H1 (cell line): ENCODE results near the gene FKBP2. TPM values are rescaled to one million over a fixed set of nuclear protein-coding genes. Genes with fewer than 3 reads are reported as not detected.

Experiments
- CTCF ChIA-PET: fragments of 300-600 bp; sonication (Branson Sonifier 250); formaldehyde crosslinking; loops from one replicate; lab custom pipeline; 2021; ENCODE audit not compliant: partially characterized antibody; lab: Charles Lee
- POLR2A ChIA-PET: fragments of 300-600 bp; sonication (Branson Sonifier 250); formaldehyde crosslinking; loops from one replicate; lab custom pipeline; 2021; ENCODE audit warnings: inconsistent platforms; ENCODE audit not compliant: partially characterized antibody; lab: Charles Lee
- DNase-seq, 2 experiments: peaks; one replicate each; pipeline versions ENCODE4 v3.0.0 to v3.0.0-alpha.2; 2010 to 2022; ENCODE audit warnings: low spot score in 2 of 2, low read depth in 1 of 2, mixed read lengths in 1 of 2
- FAIRE-seq: peaks from 2 replicates; lab custom pipeline; 2011; peaks lifted over from hg19 to GRCh38; lab: Jason Lieb, UNC
- H2AFZ ChIP-seq: 2 replicates; pipeline ENCODE4 v1.8.1; 2012; ENCODE audit warnings: low read length, inconsistent platforms
- H2AK5ac ChIP-seq: 2 replicates; pipeline ENCODE4 v1.6.1; 2013; ENCODE audit warnings: low read depth, low read length
- H2BK120ac ChIP-seq: replicated peaks from 2 replicates; pipeline ENCODE3; 2013; ENCODE audit warnings: low read depth, low read length, inconsistent platforms
- H2BK12ac ChIP-seq: 2 replicates; pipeline ENCODE4 v1.6.1; 2013; ENCODE audit warnings: low read depth, low read length
- H2BK15ac ChIP-seq: 2 replicates; pipeline ENCODE4 v1.6.1; 2013; ENCODE audit warnings: low read length
- H2BK20ac ChIP-seq: 2 replicates; pipeline ENCODE4 v1.6.1; 2013; ENCODE audit warnings: low read length
- H2BK5ac ChIP-seq: 2 replicates; pipeline ENCODE4 v1.6.1; 2013; ENCODE audit warnings: low read depth, low read length
- H3K14ac ChIP-seq: 2 replicates; pipeline ENCODE4 v1.6.1; 2013; ENCODE audit warnings: inconsistent platforms; ENCODE audit not compliant: insufficient read length
- H3K18ac ChIP-seq: 2 replicates; pipeline ENCODE4 v1.6.1; 2013; ENCODE audit warnings: low read length; ENCODE audit errors: extremely low read depth
- H3K23ac ChIP-seq: 2 replicates; pipeline ENCODE4 v1.6.1; 2013; ENCODE audit warnings: inconsistent platforms; ENCODE audit not compliant: insufficient read length
- H3K23me2 ChIP-seq: 2 replicates; pipeline ENCODE4 v1.6.1; 2013; ENCODE audit warnings: low read depth, low read length
- H3K27ac ChIP-seq: 2 replicates; pipeline ENCODE4 v1.6.1; 2011; ENCODE audit warnings: low read depth, low read length, inconsistent platforms
- H3K27me3 ChIP-seq, 4 experiments: replicated peaks in 1 of 4; 1 replicate in 1 of 4; 2 replicates in 3 of 4; pipeline versions ENCODE4 v1.6.1 to v1.8.1; 2011 to 2013; ENCODE audit warnings: low read length in 3 of 4, mild to moderate bottlenecking in 3 of 4, inconsistent platforms in 2 of 4, mixed read lengths in 2 of 4, moderate library complexity in 1 of 4; ENCODE audit not compliant: control insufficient read depth in 3 of 4, insufficient read depth in 3 of 4; ENCODE audit errors: extremely low read depth in 1 of 4
- H3K36me3 ChIP-seq, 4 experiments: 2 replicates each; pipeline versions ENCODE4 v1.6.1 to v1.8.1; 2011 to 2013; ENCODE audit warnings: mild to moderate bottlenecking in 4 of 4, low read length in 3 of 4, moderate library complexity in 2 of 4, control low read depth in 1 of 4, inconsistent platforms in 1 of 4; ENCODE audit not compliant: insufficient read depth in 4 of 4, control insufficient read depth in 2 of 4
- H3K4ac ChIP-seq: replicated peaks from 2 replicates; pipeline ENCODE3; 2013; ENCODE audit warnings: low read length, low read depth, mixed read lengths, inconsistent platforms; ENCODE audit not compliant: insufficient read length
- H3K4me1 ChIP-seq, 4 experiments: replicated peaks in 1 of 4; 1 replicate in 1 of 4; 2 replicates in 3 of 4; pipeline versions ENCODE4 v1.6.1 to v1.8.1; 2011 to 2013; ENCODE audit warnings: low read length in 3 of 4, inconsistent platforms in 2 of 4, mixed read lengths in 1 of 4; ENCODE audit not compliant: insufficient read depth in 4 of 4, control insufficient read depth in 3 of 4
- H3K4me2 ChIP-seq, 2 experiments: 2 replicates each; pipeline versions ENCODE4 v1.6.1 to v1.8.1; 2011 to 2013; ENCODE audit warnings: low read depth in 2 of 2, low read length in 2 of 2, control low read depth in 1 of 2, inconsistent platforms in 1 of 2, mild to moderate bottlenecking in 1 of 2; ENCODE audit not compliant: insufficient read depth in 1 of 2
- H3K4me3 ChIP-seq, 4 experiments: fragments of 200-600, 300-600 bp in 1 of 4; sonication (generic), shearing (Covaris generic), sonication (Bioruptor Twin) in 1 of 4; 2 replicates each; pipeline versions ENCODE4 v1.5.1 to v1.8.1; 2011 to 2016; ENCODE audit warnings: low read length in 4 of 4, low read depth in 3 of 4, control low read depth in 2 of 4, inconsistent platforms in 2 of 4, mild to moderate bottlenecking in 2 of 4, mixed read lengths in 1 of 4, moderate library complexity in 1 of 4; ENCODE audit not compliant: insufficient read depth in 2 of 4; ENCODE audit errors: extremely low read depth in 1 of 4
- H3K56ac ChIP-seq: replicated peaks from 2 replicates; pipeline ENCODE3; 2013; ENCODE audit warnings: low read depth, mild to moderate bottlenecking, mixed read lengths, low read length, inconsistent platforms; ENCODE audit not compliant: insufficient read length
- H3K79me1 ChIP-seq: 2 replicates; pipeline ENCODE4 v1.6.1; 2013; ENCODE audit warnings: low read depth, low read length, control low read depth
- H3K79me2 ChIP-seq, 2 experiments: 2 replicates each; pipeline versions ENCODE4 v1.6.1 to v1.8.1; 2012 to 2013; ENCODE audit warnings: low read length in 2 of 2, mild to moderate bottlenecking in 2 of 2, inconsistent platforms in 1 of 2; ENCODE audit not compliant: insufficient read depth in 2 of 2, control insufficient read depth in 1 of 2
- H3K9ac ChIP-seq, 4 experiments: replicated peaks in 1 of 4; 1 replicate in 1 of 4; 2 replicates in 3 of 4; pipeline versions ENCODE4 v1.6.1 to v1.8.1; 2011 to 2013; ENCODE audit warnings: low read depth in 3 of 4, low read length in 3 of 4, control low read depth in 2 of 4, mild to moderate bottlenecking in 2 of 4, moderate library complexity in 2 of 4, inconsistent platforms in 1 of 4; ENCODE audit errors: extremely low read depth in 1 of 4
- H3K9me3 ChIP-seq, 2 experiments: 2 replicates each; pipeline versions ENCODE4 v1.6.1 to v1.8.1; 2012 to 2013; ENCODE audit warnings: mild to moderate bottlenecking in 2 of 2, moderate library complexity in 2 of 2, control low read depth in 1 of 2, inconsistent platforms in 1 of 2, low read depth in 1 of 2, low read length in 1 of 2, mixed read lengths in 1 of 2; ENCODE audit not compliant: insufficient read depth in 2 of 2
- H4K20me1 ChIP-seq, 2 experiments: replicated peaks in 1 of 2; 2 replicates each; pipeline versions ENCODE3 to v1.8.1; 2011 to 2013; ENCODE audit warnings: inconsistent platforms in 2 of 2, low read length in 2 of 2, mild to moderate bottlenecking in 1 of 2; ENCODE audit not compliant: insufficient read depth in 2 of 2, control insufficient read depth in 1 of 2
- H4K5ac ChIP-seq: 2 replicates; pipeline ENCODE4 v1.6.1; 2013; ENCODE audit warnings: low read length, low read depth, mixed read lengths, inconsistent platforms; ENCODE audit not compliant: insufficient read length
- H4K8ac ChIP-seq: 2 replicates; pipeline ENCODE4 v1.8.0; 2013; ENCODE audit warnings: mild to moderate bottlenecking, moderate library complexity, low read length, inconsistent platforms; ENCODE audit not compliant: insufficient read depth; ENCODE audit errors: extremely low read depth
- H4K91ac ChIP-seq: replicated peaks from 2 replicates; pipeline ENCODE3; 2013; ENCODE audit warnings: low read length, mixed read lengths, inconsistent platforms; ENCODE audit not compliant: insufficient read length
- CHD1 ChIP-seq: IDR thresholded peaks from 2 replicates; pipeline ENCODE4 v1.6.1; 2012; ENCODE audit warnings: low read depth, low read length, improper control_type of control experiment
- CHD2 ChIP-seq: IDR thresholded peaks from 2 replicates; pipeline ENCODE4 v1.6.1; 2012; ENCODE audit warnings: low read length, improper control_type of control experiment
- HDAC6 ChIP-seq: IDR thresholded peaks from one replicate; pipeline ENCODE4 v1.7.1; 2012; ENCODE audit warnings: low read depth, mild to moderate bottlenecking, inconsistent platforms, low read length, moderate library complexity
- KDM4A ChIP-seq: IDR thresholded peaks from one replicate; pipeline ENCODE4 v1.7.1; 2012; ENCODE audit warnings: low read depth, mild to moderate bottlenecking, moderate library complexity, low read length, inconsistent platforms; ENCODE audit not compliant: severe bottlenecking
- POLR2AphosphoS5 ChIP-seq: IDR thresholded peaks from 2 replicates; pipeline ENCODE4 v1.6.1; 2011; ENCODE audit warnings: low read depth, low read length
- SP2 ChIP-seq: IDR thresholded peaks from 2 replicates; pipeline ENCODE4 v1.6.1; 2012; ENCODE audit warnings: mild to moderate bottlenecking, low read length, inconsistent platforms
- WGBS, 2 experiments: shearing (Covaris generic) in 1 of 2; methylation state at CpG; one replicate each; pipeline versions ENCODE4 v1.1.6 to v1.1.7; 2013 to 2015; ENCODE audit warnings: low lambda C conversion rate in 2 of 2, mixed read lengths in 2 of 2, inconsistent platforms in 1 of 2, low coverage in 1 of 2, missing lambda C conversion rate in 1 of 2; ENCODE audit not compliant: insufficient replicate concordance in 2 of 2, insufficient coverage in 1 of 2, insufficient read length in 1 of 2; ENCODE audit errors: extremely low coverage in 1 of 2, missing lambda C conversion rate in 1 of 2; 5-methylcytosine and 5-hydroxymethylcytosine counted together
- polyA plus RNA-seq, 7 experiments: library from polyadenylated mRNA; depleted of rRNA in 3 of 7; stranded (reverse) in 5 of 7; unstranded in 2 of 7; fragments of >200 nt in 5 of 7; fragments of 200-250 nt in 2 of 7; gene quantifications; 1 replicate in 5 of 7; 2 replicates in 1 of 7; 4 replicates in 1 of 7; pipeline versions ENCODE4 v1.2.1 to v1.2.3, GENCODE V29; 2011 to 2013; ENCODE audit warnings: missing spikeins in 2 of 7, mixed read lengths in 2 of 7
- total RNA-seq: library from RNA; stranded (reverse); fragmentation: NEBNext Ultra II Directional; extraction: Animal tissue kit (Norgen Biotek cat#: 25700); gene quantifications from 2 replicates; pipeline ENCODE4 v1.2.1, GENCODE V29; 2021
- TF ChIP-seq, protein P1 (sequence below): IDR thresholded peaks from 2 replicates; pipeline ENCODE4 v1.6.1; 2011; ENCODE audit warnings: low read depth, mild to moderate bottlenecking, low read length; ENCODE audit not compliant: insufficient read depth

FKBP2 gene
- total and polyA plus RNA-seq, 2 of the 8 experiments (the other 6 are each of a cell fraction or from before 2014, with no cell fraction given) = 41.7 to 52.5 TPM

GRCh38 chr11:64268025-64268892 lies 27.4 kb downstream of the FKBP2 start:
- Histone ChIP-seq H4K5ac (no peak overlapping the region), H3K18ac (no peak overlapping the region; the same call in 1 of the 2 replicates), H2BK120ac (no peak overlapping the region), H2BK15ac (0 out of 2 replicates have a peak overlapping the region, but pooled peaks have one; percentile 20), H2BK20ac (no peak overlapping the region), H4K91ac (no peak overlapping the region), H2AK5ac (no peak overlapping the region), H3K4me3 (peak overlapping the region; percentile 70 to 82 (median 80)), H3K4me1 (peaks cover 0 to 11% (median 5%) of the 10 kb centered on the region in 4 experiments; a peak in 5 of 7 replicates), H3K36me3 (peaks cover 9 to 32% (median 15%) of the 10 kb centered on the region in 4 experiments), H3K23ac (no peak overlapping the region), H3K27ac (peak overlapping the region; percentile 13; the same call in 1 of the 2 replicates), H3K4ac (peak overlapping the region; percentile 60), H3K4me2 (peak overlapping the region; percentile 80 to 86), H4K20me1 (peaks cover 4 to 5% of the 10 kb centered on the region in 2 experiments), H3K14ac (no peak overlapping the region), H3K23me2 (peaks cover 4% of the 10 kb centered on the region), H4K8ac (no peak overlapping the region), H3K9me3 (no peaks in the 10 kb centered on the region), H3K79me1 (no peaks in the 10 kb centered on the region; the same call in 1 of the 2 replicates), H3K56ac (no peak overlapping the region), H2BK12ac (no peak overlapping the region), H3K27me3 (no peaks in the 10 kb centered on the region), H3K9ac (peak overlapping the region in 2 of 4 experiments; percentile 72 to 74; a peak in 3 of 7 replicates), H2AFZ (no peak overlapping the region), H3K79me2 (0 out of 4 replicates have a peak, but pooled peaks cover 0 to 4% of the 10 kb centered on the region in 2 experiments), H2BK5ac (peak overlapping the region; percentile 81; the same call in 1 of the 2 replicates)
- WGBS, 2 experiments = 92% methylated on average over 22 of the region's 23 CpGs; no CpG with 5 or more reads in 1 of the 2 experiments
- DNase-seq (no peak), FAIRE-seq (no peak)
- CTCF ChIA-PET = interaction anchor here (0.5 to 13.7 kb wide), 17 partner anchors 12 to 1880 kb away, joined by 3 to 168 read pairs (median 4); partner anchors contain the start of genes BAD, CATSPERZ, ESRRA and NUDT22
- TF ChIP-seq HDAC6 (no peak), KDM4A (no peak), POLR2AphosphoS5 (peak; percentile 52), CHD1 (no peak), SP2 (no peak), CHD2 (no peak)
- TF ChIP-seq, protein P1, sequence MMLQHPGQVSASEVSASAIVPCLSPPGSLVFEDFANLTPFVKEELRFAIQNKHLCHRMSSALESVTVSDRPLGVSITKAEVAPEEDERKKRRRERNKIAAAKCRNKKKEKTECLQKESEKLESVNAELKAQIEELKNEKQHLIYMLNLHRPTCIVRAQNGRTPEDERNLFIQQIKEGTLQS = no peak
- POLR2A ChIA-PET = interaction anchor here (0.7 to 11.9 kb wide), 18 partner anchors 9 to 1417 kb away, joined by 3 to 352 read pairs (median 7); partner anchors contain the start of genes BAD, ESRRA, FERMT3 and FKBP2
